Natural killer cell (primary cell): Measurements from ENCODE around the gene SLC35F3. TPM values are rescaled to one million over a fixed set of nuclear protein-coding genes. Genes with fewer than 3 reads are reported as not detected.

ENCODE experiments used
- ATAC-seq, 3 donors: fragments of 150-1000 bp in 2 of 3; fragments of 200-7000 bp in 1 of 3; cut with Tn5 transposase; 1 replicate in 1 of 3; 2 replicates in 2 of 3; pipeline ENCODE4 v1.10.0; 2021; ENCODE audit warnings: mild to moderate bottlenecking in 2 of 3, moderate library complexity in 2 of 3
- DNase-seq, 2 donors: peaks; one replicate each; pipeline versions ENCODE4 v3.0.0 to v3.0.0-alpha.2; 2013 to 2021; ENCODE audit warnings: mixed read lengths in 1 of 2
- H3K27ac ChIP-seq: one replicate; pipeline ENCODE4 v1.5.1; 2013; ENCODE audit warnings: mild to moderate bottlenecking, low read length
- H3K27me3 ChIP-seq: one replicate; pipeline ENCODE4 v1.6.1; 2013; ENCODE audit warnings: low read length; ENCODE audit not compliant: control insufficient read depth, insufficient read depth
- H3K36me3 ChIP-seq: one replicate; pipeline ENCODE4 v1.6.1; 2013; ENCODE audit warnings: low read length; ENCODE audit not compliant: control insufficient read depth, insufficient read depth
- H3K4me1 ChIP-seq: one replicate; pipeline ENCODE4 v1.6.1; 2013; ENCODE audit warnings: low read length; ENCODE audit not compliant: control insufficient read depth, insufficient read depth
- H3K4me3 ChIP-seq: one replicate; pipeline ENCODE4 v1.5.1; 2013; ENCODE audit warnings: low read length
- H3K9me3 ChIP-seq: one replicate; pipeline ENCODE4 v1.6.1; 2013; ENCODE audit warnings: low read length; ENCODE audit not compliant: control insufficient read depth, insufficient read depth
- H3K27ac Mint-ChIP-seq, 2 donors: one replicate each; pipeline ENCODE4 v1.8.0; 2022; ENCODE audit warnings: mild to moderate bottlenecking in 2 of 2, mixed read lengths in 2 of 2, moderate library complexity in 1 of 2
- H3K27me3 Mint-ChIP-seq, 2 donors: one replicate each; pipeline ENCODE4 v1.8.0; 2022; ENCODE audit warnings: low read depth in 2 of 2, mixed read lengths in 2 of 2
- H3K36me3 Mint-ChIP-seq: one replicate; pipeline ENCODE4 v1.8.0; 2022; ENCODE audit warnings: mixed read lengths
- H3K4me1 Mint-ChIP-seq, 2 donors: one replicate each; pipeline ENCODE4 v1.8.0; 2022; ENCODE audit warnings: mixed read lengths in 2 of 2
- H3K4me3 Mint-ChIP-seq: one replicate; pipeline ENCODE4 v1.8.0; 2022; ENCODE audit warnings: mild to moderate bottlenecking, moderate library complexity, mixed read lengths
- H3K9me3 Mint-ChIP-seq, 2 donors: one replicate each; pipeline ENCODE4 v1.8.0; 2022; ENCODE audit warnings: mixed read lengths in 2 of 2
- CTCF ChIP-seq: fragments of 200-600 bp; IDR thresholded peaks from one replicate; pipeline ENCODE4 v1.8.0; 2022; ENCODE audit warnings: antibody characterized with exemption
- WGBS: methylation state at CpG from one replicate; pipeline ENCODE4 v1.1.7; 2013; ENCODE audit warnings: missing lambda C conversion rate; ENCODE audit not compliant: insufficient coverage; 5-methylcytosine and 5-hydroxymethylcytosine counted together
- intact Hi-C: fragments of 100-400 bp; cut with micrococcal nuclease; formaldehyde crosslinking; loops from one replicate; pipeline ENCODE4 v1.14.2; 2022
- total RNA-seq, 4 donors: library from RNA; stranded (reverse); fragments of 120-200 nt in 1 of 4; gene quantifications; one replicate each; pipeline versions ENCODE4 v1.2.3 to v1.2.4, GENCODE V29; 2013 to 2022

SLC35F3 gene
- total RNA-seq, 3 donors from 2014 or later (not counting 1 experiment from before 2014, with no cell fraction given) = not detected

DNA sequence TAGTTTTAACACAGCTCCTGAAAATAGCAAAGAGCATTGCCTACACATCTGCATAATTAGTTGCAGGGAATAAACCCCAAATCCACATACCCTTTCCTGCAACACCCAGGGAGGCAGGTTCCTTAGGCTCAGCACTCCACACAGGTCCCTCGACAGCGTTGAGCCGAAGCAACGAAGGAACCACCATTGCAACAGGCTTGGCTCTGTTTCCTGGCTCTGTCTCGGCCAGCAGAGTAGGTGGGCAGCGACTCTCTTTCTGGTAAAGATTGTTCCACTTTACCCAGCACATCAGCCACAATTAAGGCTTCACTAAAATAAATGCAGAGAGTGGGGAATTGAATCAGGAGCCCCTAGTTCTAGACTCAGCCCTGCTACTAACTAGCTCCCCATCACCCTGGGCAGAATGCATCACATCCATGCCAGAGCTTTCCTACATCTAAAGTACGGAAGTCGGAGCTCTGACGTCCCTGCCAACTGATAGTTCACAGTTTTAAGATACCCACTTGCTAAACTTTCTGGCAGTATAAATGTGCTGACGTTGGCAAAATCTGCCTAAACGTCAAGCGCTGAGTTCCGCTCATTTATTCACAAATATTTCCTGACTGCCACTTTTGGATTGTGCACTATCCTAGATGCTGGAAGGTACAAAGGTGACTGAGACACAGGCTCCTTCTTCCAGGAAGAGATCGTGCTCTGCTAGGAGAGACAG is 389.8 kb downstream of the SLC35F3 start:
- TF ChIP-seq CTCF = no peak
- Histone ChIP-seq H3K4me1 (no peaks in the 10 kb centered on the region), H3K9me3 (peaks cover 2% of the 10 kb centered on the region), H3K27ac (no peak overlapping the region), H3K4me3 (no peak overlapping the region), H3K27me3 (peaks cover 3% of the 10 kb centered on the region), H3K36me3 (no peaks in the 10 kb centered on the region)
- 84% methylated on average over 14 of the region's 14 CpGs for WGBS
- no peak overlapping the region for H3K27ac Mint-ChIP-seq
- H3K9me3 Mint-ChIP-seq = peaks cover 2 to 6% of the 10 kb centered on the region in 2 donors
- no peaks in the 10 kb centered on the region for H3K4me1 Mint-ChIP-seq
- no peak overlapping the region for H3K4me3 Mint-ChIP-seq
- H3K36me3 Mint-ChIP-seq = peaks cover 8% of the 10 kb centered on the region
- peaks cover 22 to 62% of the 10 kb centered on the region in 2 donors for H3K27me3 Mint-ChIP-seq
- intact Hi-C loops = no loop called here
- DNase-seq (no peak), ATAC-seq (no peak)

DNA sequence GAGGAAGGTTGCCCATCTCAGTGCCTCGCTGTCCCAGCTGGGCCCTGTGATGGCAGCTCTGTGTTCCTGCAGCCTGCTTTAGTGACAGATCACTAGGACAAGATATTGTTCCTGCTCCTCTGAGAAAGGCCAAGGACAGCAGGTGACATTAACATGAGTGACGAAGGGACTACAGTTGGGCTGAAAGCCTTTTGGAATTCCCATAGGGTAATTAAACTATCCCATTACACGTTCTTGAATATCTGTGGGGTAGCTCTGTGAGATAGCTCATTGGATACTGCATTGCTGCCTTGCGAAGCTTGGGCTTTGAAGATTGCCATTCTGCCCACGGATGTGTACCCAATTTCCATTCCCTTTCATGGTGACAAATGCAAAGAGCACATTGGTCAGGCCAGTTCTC is 390.6 kb downstream of the SLC35F3 start:
- Histone ChIP-seq H3K4me1 (no peaks in the 10 kb centered on the region), H3K27ac (no peak overlapping the region), H3K27me3 (peaks cover 3% of the 10 kb centered on the region), H3K36me3 (no peaks in the 10 kb centered on the region), H3K9me3 (peaks cover 2% of the 10 kb centered on the region), H3K4me3 (no peak overlapping the region)
- Mint-ChIP-seq H3K27me3 (peaks cover 19 to 54% of the 10 kb centered on the region in 2 donors), H3K36me3 (no peaks in the 10 kb centered on the region), H3K4me1 (no peaks in the 10 kb centered on the region), H3K4me3 (no peak overlapping the region), H3K27ac (no peak overlapping the region), H3K9me3 (peaks cover under 1% of the 10 kb centered on the region in 2 donors)
- intact Hi-C loops = no loop called here
- ATAC-seq (no peak), DNase-seq (no peak)
- TF ChIP-seq CTCF = no peak
- WGBS = 78% methylated on average over 4 of the region's 5 CpGs

GRCh38 chr1:234295626-234296025 is 391.1 kb downstream of the SLC35F3 start:
- Mint-ChIP-seq H3K27me3 (peaks cover 19 to 52% of the 10 kb centered on the region in 2 donors), H3K27ac (no peak overlapping the region), H3K4me3 (no peak overlapping the region), H3K9me3 (no peaks in the 10 kb centered on the region), H3K4me1 (no peaks in the 10 kb centered on the region), H3K36me3 (no peaks in the 10 kb centered on the region)
- no peak for DNase-seq
- no peak for ATAC-seq
- Histone ChIP-seq H3K36me3 (no peaks in the 10 kb centered on the region), H3K27me3 (peaks cover 3% of the 10 kb centered on the region), H3K4me3 (no peak overlapping the region), H3K4me1 (no peaks in the 10 kb centered on the region), H3K9me3 (no peaks in the 10 kb centered on the region), H3K27ac (no peak overlapping the region)
- TF ChIP-seq CTCF = no peak
- WGBS = 78% methylated on average over 2 of the region's 2 CpGs
- intact Hi-C loops = no loop called here

- no peak overlapping the region for H3K27ac Mint-ChIP-seq
- intact Hi-C loops = no loop called here
- H3K4me1 Mint-ChIP-seq = no peaks in the 10 kb centered on the region
- no peak for ATAC-seq
- WGBS = 91% methylated on average over 4 of the region's 4 CpGs
- Histone ChIP-seq H3K4me3 (no peak overlapping the region), H3K36me3 (no peaks in the 10 kb centered on the region), H3K4me1 (no peaks in the 10 kb centered on the region), H3K27ac (no peak overlapping the region), H3K9me3 (no peaks in the 10 kb centered on the region), H3K27me3 (peaks cover 3% of the 10 kb centered on the region)
- H3K4me3 Mint-ChIP-seq = no peak overlapping the region
- no peaks in the 10 kb centered on the region for H3K9me3 Mint-ChIP-seq
- DNase-seq = no peak
- H3K36me3 Mint-ChIP-seq = no peaks in the 10 kb centered on the region
- TF ChIP-seq CTCF = no peak
- peaks cover 19 to 52% of the 10 kb centered on the region in 2 donors for H3K27me3 Mint-ChIP-seq
Measured at GRCh38 chr1:234296496-234296895, 392.0 kb downstream of the SLC35F3 start.
